Effector memory CD8-positive, alpha-beta T cell (primary cell): ENCODE measurements around the gene C11orf86.
"Not testable (repeated sequence)": the region's sequence is repeated elsewhere in the genome, so short reads cannot be mapped to it uniquely, and the experiment has no call there.

Source experiments
- ATAC-seq: fragments of 150-1000 bp; cut with Tn5 transposase; replicated peaks from 2 replicates; pipeline ENCODE4 v1.10.0; 2021; ENCODE audit warnings: mild to moderate bottlenecking, moderate library complexity
- DNase-seq, 3 experiments: peaks; one replicate each; pipeline ENCODE4 v3.0.0; 2021
- H3K27ac Mint-ChIP-seq, 2 donors: one replicate each; pipeline ENCODE4 v1.8.0; 2022; ENCODE audit warnings: mild to moderate bottlenecking in 2 of 2, mixed read lengths in 2 of 2, moderate library complexity in 2 of 2
- H3K27me3 Mint-ChIP-seq, 2 donors: one replicate each; pipeline ENCODE4 v1.8.0; 2022; ENCODE audit warnings: mixed read lengths in 2 of 2
- H3K36me3 Mint-ChIP-seq: one replicate; pipeline ENCODE4 v1.8.0; 2022; ENCODE audit warnings: mild to moderate bottlenecking, moderate library complexity, mixed read lengths; ENCODE audit not compliant: insufficient read depth
- H3K4me1 Mint-ChIP-seq, 2 donors: one replicate each; pipeline ENCODE4 v1.8.0; 2022; ENCODE audit warnings: low read depth in 2 of 2, mixed read lengths in 2 of 2
- H3K4me3 Mint-ChIP-seq, 2 donors: one replicate each; pipeline ENCODE4 v1.8.0; 2022; ENCODE audit warnings: mild to moderate bottlenecking in 2 of 2, mixed read lengths in 2 of 2, moderate library complexity in 2 of 2
- H3K9me3 Mint-ChIP-seq, 2 donors: one replicate each; pipeline ENCODE4 v1.8.0; 2022; ENCODE audit warnings: mixed read lengths in 2 of 2

The C11orf86 gene

DNA sequence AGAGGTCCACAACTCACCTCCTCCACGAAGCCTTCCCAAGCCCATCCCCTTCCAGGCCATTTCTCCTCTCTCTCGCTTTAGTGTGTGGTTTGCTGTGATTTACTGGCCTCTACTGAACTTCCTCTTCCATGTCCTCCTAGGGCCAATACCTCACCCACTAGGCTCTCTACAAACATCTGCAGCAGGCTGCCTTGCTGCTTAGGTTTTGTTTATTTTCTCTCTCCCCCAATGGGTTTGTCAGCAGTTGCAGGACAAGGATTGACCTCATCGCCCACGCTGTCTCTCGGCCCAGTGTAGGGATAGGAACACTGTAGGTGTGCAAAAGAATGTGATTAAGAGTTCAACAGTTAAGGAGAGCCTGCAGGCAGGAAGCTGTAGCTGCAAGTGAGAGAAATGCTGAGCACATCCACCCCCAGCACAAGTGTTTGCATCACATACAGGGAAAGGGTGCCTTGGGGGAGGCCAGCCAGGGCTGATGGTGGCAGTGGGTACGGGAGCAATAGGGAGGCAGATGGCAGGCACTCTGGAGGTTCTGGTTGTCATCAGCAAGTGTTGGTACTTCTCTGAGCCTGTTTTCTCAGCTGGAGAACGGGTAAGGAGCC lies 18.3 kb upstream of the C11orf86 start:
- no peak overlapping the region for H3K27ac Mint-ChIP-seq
- no peak for DNase-seq
- peak overlapping the region; percentile 75 to 79 for H3K4me3 Mint-ChIP-seq
- no peaks in the 10 kb centered on the region for H3K9me3 Mint-ChIP-seq
- peaks cover 8% of the 10 kb centered on the region for H3K36me3 Mint-ChIP-seq
- ATAC-seq: no peak
- H3K4me1 Mint-ChIP-seq: peaks cover 9 to 14% of the 10 kb centered on the region in 2 donors
- no peaks in the 10 kb centered on the region for H3K27me3 Mint-ChIP-seq

DNA sequence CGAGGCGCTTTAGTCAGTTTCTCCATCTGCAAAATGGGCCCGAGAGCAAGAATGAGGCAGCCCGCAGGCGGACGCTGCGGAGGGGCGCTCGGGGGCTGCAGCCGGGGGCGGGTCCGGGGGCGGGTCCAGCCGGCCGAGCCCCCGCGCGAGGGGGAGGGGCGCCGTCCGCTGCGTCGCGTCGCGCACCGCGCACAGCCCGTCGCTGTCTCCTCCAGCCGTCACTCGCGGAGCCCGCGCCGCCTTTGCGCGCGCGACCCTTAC lies 17.2 kb upstream of the C11orf86 start:
- Mint-ChIP-seq H3K27ac (peak overlapping the region; percentile 47 to 78), H3K27me3 (no peaks in the 10 kb centered on the region)
- peak; percentile 34 for ATAC-seq

GRCh38 chr11:66958232-66958955 lies 16.7 kb upstream of the C11orf86 start, which contains the start of gene PC:
Gene PC (minus strand): TSS chr11:66958383. CDS start chr11:66872159, 86,224 bp downstream.
- ATAC-seq: peak; percentile 93
- no peaks in the 10 kb centered on the region for H3K9me3 Mint-ChIP-seq
- H3K36me3 Mint-ChIP-seq: peaks cover 8% of the 10 kb centered on the region
- peaks cover 9 to 14% of the 10 kb centered on the region in 2 donors for H3K4me1 Mint-ChIP-seq
- peak within 1 kb of the TSS; percentile 47 to 78 for H3K27ac Mint-ChIP-seq
- DNase-seq: peak; percentile 93 to 94 (median 93)
- H3K4me3 Mint-ChIP-seq: peak within 1 kb of the TSS; percentile 75 to 79
- no peaks in the 10 kb centered on the region for H3K27me3 Mint-ChIP-seq

More for the DNA sequence above, 17.2 kb upstream of the C11orf86 start:
- DNase-seq: no peak
- peak overlapping the region; percentile 75 to 79 for H3K4me3 Mint-ChIP-seq
- H3K36me3 Mint-ChIP-seq: peaks cover 8% of the 10 kb centered on the region
- no peaks in the 10 kb centered on the region for H3K9me3 Mint-ChIP-seq
- peaks cover 9 to 14% of the 10 kb centered on the region in 2 donors for H3K4me1 Mint-ChIP-seq

DNA sequence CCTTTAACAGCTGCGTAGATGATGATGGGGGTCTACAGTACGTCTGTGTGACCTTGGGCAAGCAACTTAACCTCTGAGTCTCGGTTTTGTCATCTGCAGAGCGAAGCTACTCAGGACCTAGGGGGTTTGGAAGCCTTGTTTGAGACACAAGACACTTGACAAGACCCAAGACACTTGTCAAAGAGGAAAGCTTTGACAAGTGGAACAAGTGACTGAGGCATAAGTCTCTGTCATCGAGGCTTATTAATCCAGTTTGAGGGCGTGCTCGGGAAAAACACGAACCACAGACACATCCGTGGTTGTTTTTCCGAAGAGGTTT lies 16.2 kb upstream of the C11orf86 start:
- H3K4me1 Mint-ChIP-seq: peaks cover 9 to 14% of the 10 kb centered on the region in 2 donors
- DNase-seq: no peak
- H3K4me3 Mint-ChIP-seq: peak overlapping the region; percentile 75 to 79
- no peaks in the 10 kb centered on the region for H3K27me3 Mint-ChIP-seq
- no peaks in the 10 kb centered on the region for H3K9me3 Mint-ChIP-seq
- no peak for ATAC-seq
- peak overlapping the region; percentile 47 to 78 for H3K27ac Mint-ChIP-seq
- H3K36me3 Mint-ChIP-seq: peaks cover 8% of the 10 kb centered on the region

DNA sequence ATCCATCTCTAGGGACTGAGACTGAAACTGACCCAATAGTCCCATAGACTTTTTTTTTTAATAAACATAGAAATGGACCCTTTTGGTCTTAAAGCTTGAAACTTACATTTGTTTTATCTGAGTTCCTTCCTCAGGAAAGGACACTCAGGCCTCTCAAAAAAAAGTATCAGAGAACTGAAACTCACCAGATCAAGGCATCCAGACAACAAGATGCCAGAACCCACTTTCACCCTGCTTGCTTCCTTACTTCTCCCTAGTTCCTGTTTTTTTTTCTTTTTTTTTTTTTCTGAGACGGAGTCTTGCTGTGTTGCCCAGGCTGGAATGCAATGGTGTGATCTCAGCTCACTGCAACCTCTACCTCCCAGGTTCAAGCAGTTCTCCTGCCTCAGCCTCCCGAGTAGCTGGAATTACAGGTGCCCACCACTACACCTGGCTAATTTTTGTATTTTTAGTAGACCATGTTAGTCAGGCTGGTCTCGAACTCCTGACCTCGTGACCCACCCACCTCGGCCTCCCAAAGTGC lies 13.4 kb upstream of the C11orf86 start:
- not testable (repeated sequence) for H3K9me3 Mint-ChIP-seq, DNase-seq, H3K4me3 Mint-ChIP-seq, ATAC-seq, H3K36me3 Mint-ChIP-seq, H3K27ac Mint-ChIP-seq
- peaks cover 9 to 14% of the 10 kb centered on the region in 2 donors for H3K4me1 Mint-ChIP-seq
- H3K27me3 Mint-ChIP-seq: peaks cover 15 to 20% of the 10 kb centered on the region in 2 donors

DNA sequence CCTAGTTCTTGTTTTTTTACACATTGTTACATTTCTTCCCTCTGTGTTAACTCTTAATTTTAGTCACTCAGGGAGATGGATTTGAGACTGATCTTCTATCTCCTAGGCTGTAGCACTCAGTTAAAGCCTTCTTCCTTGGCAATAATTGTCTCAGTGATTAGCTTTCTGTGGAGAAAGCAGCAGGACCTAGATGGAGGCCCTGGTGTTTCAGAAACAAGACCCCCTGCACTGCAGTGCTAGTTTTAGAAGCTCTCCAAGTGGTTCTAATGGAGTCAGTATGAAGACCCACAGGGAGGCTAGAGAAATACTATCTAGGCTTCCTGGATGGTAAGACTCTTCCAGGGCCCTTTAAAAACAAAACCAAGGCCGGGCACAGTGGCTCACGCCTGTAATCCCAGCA lies 12.9 kb upstream of the C11orf86 start:
- H3K4me1 Mint-ChIP-seq: peaks cover 9 to 12% of the 10 kb centered on the region in 2 donors
- H3K27me3 Mint-ChIP-seq: peaks cover 15 to 20% of the 10 kb centered on the region in 2 donors
- H3K36me3 Mint-ChIP-seq: peaks cover 8% of the 10 kb centered on the region
- DNase-seq: no peak
- H3K4me3 Mint-ChIP-seq: no peak overlapping the region
- H3K9me3 Mint-ChIP-seq: no peaks in the 10 kb centered on the region
- no peak for ATAC-seq
- H3K27ac Mint-ChIP-seq: no peak overlapping the region

GRCh38 chr11:66962801-66963200 lies 12.3 kb upstream of the C11orf86 start:
- Mint-ChIP-seq H3K27me3 (peaks cover 15 to 20% of the 10 kb centered on the region in 2 donors), H3K9me3 (no peaks in the 10 kb centered on the region), H3K36me3 (peaks cover 5% of the 10 kb centered on the region), H3K27ac (no peak overlapping the region), H3K4me3 (no peak overlapping the region), H3K4me1 (peaks cover 9% of the 10 kb centered on the region in 2 donors)
- ATAC-seq (no peak), DNase-seq (no peak)

GRCh38 chr11:66964495-66964894 lies 10.6 kb upstream of the C11orf86 start:
- H3K27ac Mint-ChIP-seq: peak overlapping the region in 1 of 2 donors; percentile 2
- peaks cover 15 to 20% of the 10 kb centered on the region in 2 donors for H3K27me3 Mint-ChIP-seq
- no peaks in the 10 kb centered on the region for H3K36me3 Mint-ChIP-seq
- H3K4me3 Mint-ChIP-seq: no peak overlapping the region
- no peaks in the 10 kb centered on the region for H3K9me3 Mint-ChIP-seq
- no peak for ATAC-seq
- H3K4me1 Mint-ChIP-seq: no peaks in the 10 kb centered on the region
- no peak for DNase-seq

- no peaks in the 10 kb centered on the region for H3K4me1 Mint-ChIP-seq
- H3K27me3 Mint-ChIP-seq: peaks cover 20 to 31% of the 10 kb centered on the region in 2 donors
- DNase-seq: no peak
- H3K36me3 Mint-ChIP-seq: no peaks in the 10 kb centered on the region
- no peak overlapping the region for H3K27ac Mint-ChIP-seq
- no peaks in the 10 kb centered on the region for H3K9me3 Mint-ChIP-seq
- no peak overlapping the region for H3K4me3 Mint-ChIP-seq
- ATAC-seq: no peak
Observed at GRCh38 chr11:66966351-66966750, 8.8 kb upstream of the C11orf86 start.

GRCh38 chr11:66967670-66968425 lies 7.3 kb upstream of the C11orf86 start:
- Mint-ChIP-seq H3K9me3 (no peaks in the 10 kb centered on the region), H3K36me3 (no peaks in the 10 kb centered on the region), H3K27ac (no peak overlapping the region), H3K4me3 (no peak overlapping the region), H3K4me1 (no peaks in the 10 kb centered on the region), H3K27me3 (peaks cover 20 to 39% of the 10 kb centered on the region in 2 donors)
- no peak for ATAC-seq
- DNase-seq: no peak

- Mint-ChIP-seq H3K4me1 (no peaks in the 10 kb centered on the region), H3K9me3 (no peaks in the 10 kb centered on the region), H3K27ac (no peak overlapping the region), H3K36me3 (no peaks in the 10 kb centered on the region), H3K27me3 (peaks cover 19 to 42% of the 10 kb centered on the region in 2 donors), H3K4me3 (no peak overlapping the region)
- DNase-seq (no peak), ATAC-seq (no peak)
Observed at GRCh38 chr11:66969584-66970225, 5.4 kb upstream of the C11orf86 start.

GRCh38 chr11:66970371-66970806 lies 4.7 kb upstream of the C11orf86 start:
- ATAC-seq (no peak), DNase-seq (no peak)
- H3K27me3 Mint-ChIP-seq: peaks cover 13 to 38% of the 10 kb centered on the region in 2 donors
- no peak overlapping the region for H3K27ac Mint-ChIP-seq
- no peaks in the 10 kb centered on the region for H3K36me3 Mint-ChIP-seq
- H3K9me3 Mint-ChIP-seq: no peaks in the 10 kb centered on the region
- no peaks in the 10 kb centered on the region for H3K4me1 Mint-ChIP-seq
- H3K4me3 Mint-ChIP-seq: no peak overlapping the region

- DNase-seq (no peak), ATAC-seq (no peak)
- H3K27me3 Mint-ChIP-seq: peaks cover 10 to 38% of the 10 kb centered on the region in 2 donors
- no peaks in the 10 kb centered on the region for H3K4me1 Mint-ChIP-seq
- H3K27ac Mint-ChIP-seq: no peak overlapping the region
- no peaks in the 10 kb centered on the region for H3K9me3 Mint-ChIP-seq
- no peak overlapping the region for H3K4me3 Mint-ChIP-seq
- no peaks in the 10 kb centered on the region for H3K36me3 Mint-ChIP-seq
Observed at GRCh38 chr11:66970807-66971442, 4.2 kb upstream of the C11orf86 start.
